GM19023 (cell line): ENCODE data around the gene LRRC75A.
"Not testable (repeated sequence)": the region's sequence is repeated elsewhere in the genome, so short reads cannot be mapped to it uniquely, and the experiment has no call there.

Source experiments
- ATAC-seq: cut with Tn5 transposase; IDR thresholded peaks from one replicate; pipeline ENCODE4 v1.9.1; 2021; ENCODE audit warnings: mild to moderate bottlenecking, moderate library complexity; ENCODE audit not compliant: unreplicated experiment

Gene LRRC75A

GRCh38 chr17:16455997-16456741 is 35.8 kb downstream of the LRRC75A start:
- no peak for ATAC-seq

DNA sequence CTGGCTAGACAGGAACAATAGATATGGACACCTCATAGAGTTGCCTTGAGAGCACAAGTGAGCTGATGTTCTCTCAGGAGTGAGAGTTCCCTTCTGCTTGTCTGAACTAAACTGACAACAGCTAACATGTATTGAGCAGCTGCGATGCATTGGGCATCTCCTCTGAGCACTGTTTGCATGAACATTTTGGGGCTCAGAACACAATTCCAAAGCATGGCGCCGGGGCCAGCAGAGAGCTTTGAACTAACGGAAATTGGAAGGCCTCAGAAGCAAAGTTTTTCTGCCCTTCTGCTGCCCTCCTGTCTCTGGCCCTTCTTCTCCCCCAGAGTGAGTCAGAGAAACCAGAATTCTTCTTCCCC is 38.5 kb downstream of the LRRC75A start:
- ATAC-seq: no peak

- not testable (repeated sequence) for ATAC-seq
Measured at GRCh38 chr17:16452268-16452667, 39.7 kb downstream of the LRRC75A start.

DNA sequence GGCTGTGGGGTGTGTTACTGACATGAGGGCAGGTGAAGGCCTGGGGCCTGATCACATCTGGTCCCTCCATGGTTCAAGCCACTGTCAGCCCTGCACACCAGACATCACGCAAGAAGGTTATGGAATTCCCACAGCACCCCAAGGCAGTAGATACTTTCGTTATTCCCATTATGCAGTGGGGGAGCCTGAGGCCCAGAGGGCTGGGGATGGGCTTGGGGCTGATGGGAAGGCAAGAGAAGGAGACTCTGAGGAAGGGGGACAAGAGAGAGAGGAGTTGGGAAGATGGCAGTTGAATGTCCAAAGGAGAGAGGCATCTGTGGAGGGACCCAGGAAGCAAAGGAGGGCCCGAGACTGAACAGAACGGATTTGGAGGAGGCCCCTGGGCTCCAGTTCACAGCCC is 42.0 kb downstream of the LRRC75A start:
- ATAC-seq: no peak

- no peak for ATAC-seq
Measured at GRCh38 chr17:16449121-16449570, 42.8 kb downstream of the LRRC75A start.

- ATAC-seq: no peak
Measured at GRCh38 chr17:16448490-16448889, 43.5 kb downstream of the LRRC75A start.

DNA sequence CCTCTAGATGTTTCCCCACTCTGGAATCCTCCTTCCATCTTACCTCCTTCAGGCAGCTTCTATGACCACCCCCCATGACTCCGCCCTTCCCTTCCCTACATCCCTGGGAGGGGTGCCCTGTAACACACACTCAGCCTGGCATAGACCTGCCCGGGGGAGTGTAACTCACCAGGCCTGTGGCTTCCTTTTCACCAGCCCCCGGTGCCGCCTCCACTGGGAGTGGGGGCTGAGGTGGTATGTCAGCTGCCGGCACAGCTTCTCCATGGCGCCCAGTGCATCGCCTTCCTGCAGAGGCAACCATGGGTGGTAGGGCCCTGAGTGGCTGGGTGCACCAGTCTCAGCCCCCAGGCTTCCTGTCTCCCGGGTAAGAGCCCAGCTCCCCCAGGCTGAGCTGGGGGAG is 44.3 kb downstream of the LRRC75A start:
- no peak for ATAC-seq

GRCh38 chr17:16446338-16446983 is 45.5 kb downstream of the LRRC75A start:
- ATAC-seq: no peak

DNA sequence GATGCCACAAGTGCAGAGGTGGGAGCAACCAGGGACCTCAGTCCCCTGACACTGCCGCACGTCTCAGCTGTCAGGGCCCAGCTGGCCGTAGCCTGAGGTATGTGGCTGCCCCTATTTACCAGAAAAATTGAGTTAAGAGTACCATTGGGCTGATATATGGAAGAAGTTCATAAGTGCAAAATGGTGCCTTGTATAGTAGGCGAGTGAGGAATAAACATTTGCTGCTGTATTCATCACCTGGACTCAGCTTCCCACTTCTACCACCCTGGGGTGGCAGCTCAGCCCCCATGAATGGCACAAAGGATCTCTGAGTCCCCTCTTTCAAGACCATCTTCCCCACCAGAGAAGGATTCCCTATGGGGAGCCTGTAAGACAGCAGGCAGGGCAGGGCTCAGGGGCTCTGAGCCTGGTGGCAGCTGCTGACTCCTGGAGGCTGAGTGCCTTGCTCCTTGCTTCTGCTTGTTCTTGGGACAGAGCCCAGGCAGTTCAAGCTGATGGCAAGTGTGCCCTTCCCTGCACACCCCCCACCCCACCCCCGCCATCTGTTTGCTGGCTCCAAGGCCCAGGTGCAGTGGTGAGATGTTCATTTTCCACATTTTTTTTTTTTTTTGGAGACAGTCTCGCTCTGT is 47.6 kb downstream of the LRRC75A start:
- ATAC-seq: no peak

DNA sequence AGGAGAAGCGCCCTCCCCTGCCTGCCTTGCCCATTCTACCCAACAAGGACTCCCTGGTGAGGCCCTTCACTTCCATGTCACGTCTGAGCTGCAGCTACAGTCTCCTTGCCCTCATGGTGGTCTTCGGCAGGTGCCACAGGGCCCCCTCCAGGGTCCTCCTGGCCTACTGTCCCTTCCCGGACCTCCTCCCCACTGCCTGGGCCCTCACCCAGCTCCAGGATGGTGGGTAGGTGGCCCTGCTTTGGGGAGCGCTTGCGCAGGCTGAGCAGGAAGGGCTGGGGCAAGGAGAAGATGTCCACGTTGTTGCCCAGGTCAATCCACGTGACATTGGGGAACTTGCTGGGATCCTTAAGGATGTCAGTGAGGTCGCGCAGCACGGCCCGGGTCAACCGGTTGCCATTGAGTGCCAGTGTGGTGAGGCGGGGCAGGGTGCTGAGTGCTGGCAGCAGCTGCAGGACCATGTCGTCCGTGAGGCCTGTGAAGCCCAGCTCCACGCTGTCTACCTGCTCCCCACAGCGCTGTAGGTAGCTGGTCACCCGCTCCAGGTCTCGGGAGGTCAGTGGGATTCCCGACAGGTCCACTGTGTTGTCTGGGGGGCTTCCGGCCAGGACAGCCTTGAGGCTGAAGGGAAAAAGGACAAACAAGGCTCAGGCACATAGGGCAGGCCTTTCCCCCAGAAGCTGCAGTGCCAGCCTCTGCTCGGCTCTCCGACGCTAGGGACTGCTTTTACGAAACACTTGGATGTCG is 48.3 kb downstream of the LRRC75A start:
- no peak for ATAC-seq

GRCh38 chr17:16442594-16443510 is 49.1 kb downstream of the LRRC75A start:
- no peak for ATAC-seq

GRCh38 chr17:16442141-16442540 is 49.9 kb downstream of the LRRC75A start:
- no peak for ATAC-seq

- no peak for ATAC-seq
Measured at GRCh38 chr17:16440901-16441629, 50.9 kb downstream of the LRRC75A start.

DNA sequence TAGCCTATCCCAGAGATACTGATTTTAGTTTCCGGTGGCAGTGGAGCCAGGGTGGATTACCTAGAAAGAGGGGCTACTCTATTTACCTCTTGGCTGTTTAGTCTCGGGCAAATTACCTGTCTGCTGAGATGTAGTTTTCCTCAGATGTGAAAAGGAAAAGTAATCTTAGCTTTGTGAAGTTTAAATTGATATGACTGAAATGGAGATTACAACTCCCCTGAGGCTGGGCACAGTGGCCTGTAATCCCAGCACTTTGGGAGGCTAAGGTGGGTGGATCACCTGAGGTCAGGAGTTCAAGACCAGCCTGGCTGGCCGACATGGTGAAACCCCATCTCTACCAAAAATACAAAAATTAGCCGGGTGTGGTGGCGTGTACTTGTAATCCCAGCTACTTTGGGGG is 51.6 kb downstream of the LRRC75A start:
- not testable (repeated sequence) for ATAC-seq

GRCh38 chr17:16439811-16440351 is 52.1 kb downstream of the LRRC75A start:
- no peak for ATAC-seq

DNA sequence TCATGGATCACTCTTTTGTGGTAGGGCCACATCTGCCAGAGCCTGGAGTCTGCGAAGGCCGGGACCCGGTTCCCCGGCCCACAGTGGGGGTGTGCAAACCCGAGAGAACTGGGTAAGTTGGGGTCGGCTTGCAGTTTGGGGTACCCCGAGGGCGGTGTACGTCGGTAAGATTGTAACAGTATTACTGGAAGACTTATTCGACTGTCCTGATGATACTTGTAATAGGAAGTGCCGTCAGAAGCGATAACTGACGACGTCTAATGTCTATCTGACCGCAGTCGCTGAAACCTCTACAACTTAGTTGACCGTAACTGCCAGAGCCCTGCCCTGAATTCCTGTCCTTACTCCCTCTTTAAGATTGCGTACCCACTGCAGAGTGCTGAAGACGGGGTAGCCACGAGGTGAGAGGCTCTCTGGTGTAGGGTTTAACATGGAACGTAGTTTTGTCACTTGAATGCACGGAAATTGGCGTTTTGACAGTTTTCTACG is 52.6 kb downstream of the LRRC75A start:
- ATAC-seq: no peak

GRCh38 chr17:16438557-16439302 is 53.3 kb downstream of the LRRC75A start:
- ATAC-seq: peak; percentile 77

DNA sequence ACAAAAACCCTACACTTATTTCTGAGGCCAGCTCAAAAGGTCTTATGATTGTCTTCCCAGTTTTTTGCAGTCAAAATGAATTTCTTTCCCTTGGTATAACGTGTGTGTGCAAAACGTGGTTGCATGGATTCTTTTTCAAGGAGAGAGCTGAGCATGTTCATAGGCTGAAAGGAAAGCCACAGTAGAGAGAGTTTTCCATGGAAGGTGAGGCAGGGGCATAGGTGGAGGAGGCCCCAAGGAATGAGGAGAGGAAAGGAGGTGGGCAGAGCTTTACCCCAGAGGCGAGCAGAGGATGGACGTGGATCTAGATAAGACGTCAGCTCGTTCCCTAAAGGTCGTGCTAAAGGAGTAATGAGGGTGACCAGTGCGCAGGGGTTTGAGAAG is 53.8 kb downstream of the LRRC75A start:
- peak; percentile 1 for ATAC-seq

DNA sequence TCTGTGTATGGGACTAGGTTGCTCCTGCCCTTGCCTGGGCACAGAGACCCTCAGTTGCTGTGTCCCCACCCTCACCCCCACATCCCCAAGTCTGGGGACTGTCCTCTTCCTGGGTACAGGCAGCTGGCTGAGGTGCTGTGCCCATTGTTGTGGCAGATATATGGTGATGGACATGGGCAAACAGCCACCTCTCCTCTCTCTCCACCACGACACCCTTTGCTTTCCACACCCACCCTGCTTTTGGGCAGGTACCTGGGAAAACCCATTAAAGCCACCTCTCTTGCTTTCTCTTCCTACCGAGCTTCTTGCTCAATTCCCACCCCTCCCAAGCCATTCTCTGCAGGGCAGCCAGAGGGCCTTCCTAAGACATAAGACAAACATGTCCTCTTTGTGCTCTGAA is 54.9 kb downstream of the LRRC75A start:
- no peak for ATAC-seq
